GM12864 (cell line): ENCODE measurements around the gene PRRC1.

ENCODE experiments used
- DNase-seq: peaks from one replicate; pipeline ENCODE4 v3.0.0-alpha.2; 2011; ENCODE audit warnings: low read depth
- H3K4me3 ChIP-seq: 2 replicates; pipeline ENCODE4 v1.5.1; 2011; ENCODE audit warnings: mild to moderate bottlenecking, low read depth, low read length, control low read depth
- CTCF ChIP-seq: IDR thresholded peaks from 2 replicates; pipeline ENCODE4 v1.5.1; 2011; ENCODE audit warnings: low read depth, mild to moderate bottlenecking, moderate library complexity, low read length, control low read depth, inconsistent platforms; ENCODE audit errors: missing control alignments

PRRC1 gene

GRCh38 chr5:127549551-127549950, 32.1 kb downstream of the PRRC1 start:
- TF ChIP-seq CTCF, result no peak
- no peak for DNase-seq
- no peak overlapping the region for H3K4me3 ChIP-seq

- no peak for DNase-seq
- H3K4me3 ChIP-seq, result no peak overlapping the region
- TF ChIP-seq CTCF, result no peak
Observed at GRCh38 chr5:127550652-127551409, 33.4 kb downstream of the PRRC1 start.

GRCh38 chr5:127551410-127552041, 34.1 kb downstream of the PRRC1 start:
- TF ChIP-seq CTCF, result no peak
- no peak for DNase-seq

GRCh38 chr5:127555826-127556225, 38.4 kb downstream of the PRRC1 start:
- H3K4me3 ChIP-seq, result no peak overlapping the region
- no peak for TF ChIP-seq CTCF
- no peak for DNase-seq

More at GRCh38 chr5:127551410-127552041, 34.1 kb downstream of the PRRC1 start:
- H3K4me3 ChIP-seq, result no peak overlapping the region

- no peak for DNase-seq
- TF ChIP-seq CTCF, result no peak
- H3K4me3 ChIP-seq, result no peak overlapping the region
Observed at GRCh38 chr5:127556609-127557334, 39.3 kb downstream of the PRRC1 start.

GRCh38 chr5:127558273-127558672, 40.8 kb downstream of the PRRC1 start:
- no peak for TF ChIP-seq CTCF
- no peak for DNase-seq
- H3K4me3 ChIP-seq, result no peak overlapping the region
